Suppressor macrophage treated with lipopolysaccharide for 4 hours (primary cell): ENCODE results near the gene PTPRN2.
"Not testable (repeated sequence)": the region's sequence is repeated elsewhere in the genome, so short reads cannot be mapped to it uniquely, and the experiment has no call there.

Experiments used
- DNase-seq: peaks from one replicate; pipeline ENCODE4 v3.0.0-alpha.2; 2020

Gene PTPRN2

GRCh38 chr7:158550394-158550700 lies 37.3 kb downstream of the PTPRN2 start:
- no peak for DNase-seq

GRCh38 chr7:158549616-158550393 lies 37.8 kb downstream of the PTPRN2 start:
- peak; percentile 30 for DNase-seq

GRCh38 chr7:158549176-158549615 lies 38.4 kb downstream of the PTPRN2 start:
- no peak for DNase-seq

- no peak for DNase-seq
Measured at GRCh38 chr7:158548726-158549125, 38.9 kb downstream of the PTPRN2 start.

- DNase-seq = no peak
Measured at GRCh38 chr7:158547817-158548216, 39.8 kb downstream of the PTPRN2 start.

GRCh38 chr7:158546626-158547025 lies 41.0 kb downstream of the PTPRN2 start:
- DNase-seq = no peak

- no peak for DNase-seq
Measured at GRCh38 chr7:158546214-158546613, 41.4 kb downstream of the PTPRN2 start.

GRCh38 chr7:158544708-158545107 lies 42.9 kb downstream of the PTPRN2 start:
- DNase-seq = no peak

- DNase-seq = no peak
Measured at GRCh38 chr7:158543840-158544239, 43.8 kb downstream of the PTPRN2 start.

- no peak for DNase-seq
Measured at GRCh38 chr7:158542651-158543566, 44.7 kb downstream of the PTPRN2 start.

- peak; percentile 59 for DNase-seq
Measured at GRCh38 chr7:158541346-158542010, 46.1 kb downstream of the PTPRN2 start.

- no peak for DNase-seq
Measured at GRCh38 chr7:158539711-158540146, 47.9 kb downstream of the PTPRN2 start.

GRCh38 chr7:158538156-158538946 lies 49.3 kb downstream of the PTPRN2 start:
- no peak for DNase-seq

- DNase-seq = no peak
Measured at GRCh38 chr7:158537516-158537882, 50.1 kb downstream of the PTPRN2 start.

- no peak for DNase-seq
Measured at GRCh38 chr7:158536871-158537515, 50.6 kb downstream of the PTPRN2 start.

GRCh38 chr7:158535079-158535478 lies 52.5 kb downstream of the PTPRN2 start:
- no peak for DNase-seq

GRCh38 chr7:158534598-158534997 lies 53.0 kb downstream of the PTPRN2 start:
- no peak for DNase-seq

GRCh38 chr7:158534134-158534515 lies 53.5 kb downstream of the PTPRN2 start:
- not testable (repeated sequence) for DNase-seq

- DNase-seq = no peak
Measured at GRCh38 chr7:158533386-158534133, 54.1 kb downstream of the PTPRN2 start.

GRCh38 chr7:158532093-158532627 lies 55.5 kb downstream of the PTPRN2 start:
- DNase-seq = no peak

- DNase-seq = no peak
Measured at GRCh38 chr7:158531661-158532060, 56.0 kb downstream of the PTPRN2 start.
